Gastroesophageal sphincter (tissue), 4 donors: ENCODE measurements around the gene GABBR2. TPM values are rescaled to one million over a fixed set of nuclear protein-coding genes. Genes with fewer than 3 reads are reported as not detected.

Experiments
- ATAC-seq: fragments of 150-250 bp; one replicate; pipeline ENCODE4 v1.9.1; 2016; ENCODE audit warnings: mild to moderate bottlenecking, moderate library complexity
- H3K27ac ChIP-seq, 4 donors: fragments of 200-600 bp; sonication (generic) in 3 of 4; 1 replicate in 3 of 4; 2 replicates in 1 of 4; pipeline ENCODE4 v1.5.1; 2016 to 2019
- H3K27me3 ChIP-seq: fragments of 200-600 bp; sonication (generic); one replicate; pipeline ENCODE4 v1.5.1; 2019
- H3K36me3 ChIP-seq, 2 donors: fragments of 200-600 bp; sonication (generic); one replicate each; pipeline ENCODE4 v1.5.1; 2019; ENCODE audit warnings: control low read depth in 1 of 2
- H3K4me1 ChIP-seq, 3 donors: fragments of 200-600 bp; sonication (generic); 1 replicate in 2 of 3; 2 replicates in 1 of 3; pipeline ENCODE4 v1.5.1; 2016 to 2019; ENCODE audit warnings: control low read depth in 2 of 3
- H3K4me3 ChIP-seq, 2 donors: fragments of 200-600 bp; sonication (generic); one replicate each; pipeline ENCODE4 v1.5.1; 2019; ENCODE audit warnings: mild to moderate bottlenecking in 1 of 2, moderate library complexity in 1 of 2
- H3K9me3 ChIP-seq, 3 donors: fragments of 200-600 bp; sonication (generic); one replicate each; pipeline ENCODE4 v1.5.1; 2017 to 2019; ENCODE audit warnings: control low read depth in 2 of 3
- EP300 ChIP-seq: sonication (generic); formaldehyde crosslinking; IDR thresholded peaks from one replicate; pipeline ENCODE4 v1.6.1; 2017; ENCODE audit warnings: antibody characterized with exemption, mild to moderate bottlenecking
- POLR2A ChIP-seq, 2 donors: fragments of 450-650 bp; IDR thresholded peaks; one replicate each; pipeline ENCODE4 v1.6.1; 2017; ENCODE audit warnings: antibody characterized with exemption in 2 of 2, mild to moderate bottlenecking in 2 of 2, moderate library complexity in 1 of 2
- POLR2AphosphoS5 ChIP-seq: sonication (generic); formaldehyde crosslinking; IDR thresholded peaks from one replicate; pipeline ENCODE4 v1.6.1; 2017; ENCODE audit warnings: antibody characterized with exemption
- WGBS, 2 donors: methylation state at CpG; one replicate each; pipeline ENCODE4 v1.1.5; 2018; ENCODE audit warnings: low coverage in 1 of 2; 5-methylcytosine and 5-hydroxymethylcytosine counted together
- total RNA-seq, 4 donors: library from RNA; depleted of rRNA; stranded (reverse); fragments of >200 nt; gene quantifications; one replicate each; pipeline ENCODE4 v1.1.0, GENCODE V29; 2016
- TF ChIP-seq, protein P1 (sequence below), 4 experiments: fragments of 200-600 bp in 2 of 4; fragments of 450-650 bp in 2 of 4; sonication (generic) in 1 of 4; IDR thresholded peaks; one replicate each; pipeline ENCODE4 v1.5.1; 2017 to 2019; ENCODE audit warnings: antibody characterized with exemption in 4 of 4, mild to moderate bottlenecking in 2 of 4, moderate library complexity in 2 of 4

The GABBR2 gene
- total RNA-seq, 4 donors from 2014 or later = 0.04 to 0.25 TPM; not detected in 2

DNA sequence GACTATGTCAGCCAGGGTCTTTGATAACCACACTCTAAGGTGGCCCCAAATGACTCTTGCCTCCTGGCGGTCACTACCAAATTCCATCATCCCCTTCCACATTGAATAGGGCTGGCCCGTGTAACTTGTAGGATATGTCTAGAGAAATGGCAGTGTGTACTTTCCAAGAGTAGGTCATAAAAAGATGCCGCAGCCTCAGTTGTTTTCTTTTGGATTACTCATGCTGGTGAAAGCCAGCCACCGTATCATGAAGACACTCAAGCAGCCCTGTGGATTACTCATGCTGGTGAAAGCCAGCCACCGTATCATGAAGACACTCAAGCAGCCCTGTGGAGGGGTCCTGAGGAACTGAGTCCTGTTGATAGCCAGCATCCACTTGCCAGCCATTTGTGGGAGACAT, 281.2 kb downstream of the GABBR2 start:
- Histone ChIP-seq H3K4me1 (no peaks in the 10 kb centered on the region), H3K9me3 (no peaks in the 10 kb centered on the region), H3K4me3 (no peak overlapping the region), H3K36me3 (no peaks in the 10 kb centered on the region), H3K27ac (no peak overlapping the region), H3K27me3 (no peaks in the 10 kb centered on the region)
- 79 to 92% methylated on average over 4 of the region's 5 CpGs for WGBS, 2 donors
- TF ChIP-seq, protein P1, sequence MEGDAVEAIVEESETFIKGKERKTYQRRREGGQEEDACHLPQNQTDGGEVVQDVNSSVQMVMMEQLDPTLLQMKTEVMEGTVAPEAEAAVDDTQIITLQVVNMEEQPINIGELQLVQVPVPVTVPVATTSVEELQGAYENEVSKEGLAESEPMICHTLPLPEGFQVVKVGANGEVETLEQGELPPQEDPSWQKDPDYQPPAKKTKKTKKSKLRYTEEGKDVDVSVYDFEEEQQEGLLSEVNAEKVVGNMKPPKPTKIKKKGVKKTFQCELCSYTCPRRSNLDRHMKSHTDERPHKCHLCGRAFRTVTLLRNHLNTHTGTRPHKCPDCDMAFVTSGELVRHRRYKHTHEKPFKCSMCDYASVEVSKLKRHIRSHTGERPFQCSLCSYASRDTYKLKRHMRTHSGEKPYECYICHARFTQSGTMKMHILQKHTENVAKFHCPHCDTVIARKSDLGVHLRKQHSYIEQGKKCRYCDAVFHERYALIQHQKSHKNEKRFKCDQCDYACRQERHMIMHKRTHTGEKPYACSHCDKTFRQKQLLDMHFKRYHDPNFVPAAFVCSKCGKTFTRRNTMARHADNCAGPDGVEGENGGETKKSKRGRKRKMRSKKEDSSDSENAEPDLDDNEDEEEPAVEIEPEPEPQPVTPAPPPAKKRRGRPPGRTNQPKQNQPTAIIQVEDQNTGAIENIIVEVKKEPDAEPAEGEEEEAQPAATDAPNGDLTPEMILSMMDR (IDR thresholded peaks at IDR 0.05) = no peak
- TF ChIP-seq POLR2AphosphoS5 = no peak
- no peak for TF ChIP-seq EP300
- no peak for ATAC-seq

DNA sequence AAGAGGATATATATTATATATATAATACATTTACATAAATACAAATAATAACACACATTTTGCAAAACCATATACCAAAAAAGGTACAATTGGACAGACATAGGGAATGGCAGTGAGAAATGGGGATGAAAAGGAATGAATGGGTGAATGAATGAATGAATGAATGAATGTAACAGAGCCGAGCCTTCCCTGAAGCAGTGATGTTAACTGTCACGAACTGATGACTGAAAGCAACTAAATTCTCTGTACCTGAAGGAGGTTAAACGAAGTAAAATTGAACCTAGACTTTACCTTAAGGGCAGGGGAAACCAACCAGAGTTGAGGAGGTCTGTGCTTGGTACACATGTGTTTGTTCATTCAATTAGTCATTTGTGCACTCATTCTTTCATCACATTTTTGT, 283.7 kb downstream of the GABBR2 start:
- WGBS, 2 donors = 76 to 86% methylated on average over 3 of the region's 3 CpGs
- TF ChIP-seq POLR2AphosphoS5 = no peak
- TF ChIP-seq, protein P1 (IDR thresholded peaks at IDR 0.05) = no peak
- TF ChIP-seq EP300 = no peak
- TF ChIP-seq POLR2A (IDR thresholded peaks at IDR 0.05) = no peak

DNA sequence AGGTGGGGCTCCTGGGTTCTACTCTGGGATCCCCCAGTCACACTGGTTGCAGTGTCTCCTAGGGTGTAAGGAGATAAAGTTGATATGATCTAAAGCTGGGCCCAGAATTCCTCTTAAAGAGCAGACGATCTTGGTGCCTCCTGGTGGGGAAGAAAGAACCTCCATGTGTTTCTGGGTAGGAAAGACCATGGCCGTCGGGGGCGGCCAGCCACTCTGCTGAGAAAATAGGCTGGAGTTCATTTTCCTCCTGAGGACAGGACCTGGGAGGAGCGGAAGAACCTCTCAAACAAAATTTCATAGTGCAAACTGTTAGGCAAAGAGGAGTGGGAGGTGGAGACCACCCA, 289.5 kb downstream of the GABBR2 start:
- Histone ChIP-seq H3K4me1 (no peaks in the 10 kb centered on the region), H3K36me3 (no peaks in the 10 kb centered on the region), H3K9me3 (peaks cover 0 to 13% (median 0%) of the 10 kb centered on the region in 3 donors), H3K4me3 (no peak overlapping the region), H3K27me3 (peaks cover 8% of the 10 kb centered on the region), H3K27ac (no peak overlapping the region)
- WGBS, 2 donors = 55 to 68% methylated on average over 2 to 5 of the region's 5 CpGs
- TF ChIP-seq POLR2AphosphoS5 = no peak
- no peak for ATAC-seq

More for the DNA sequence above, 283.7 kb downstream of the GABBR2 start:
- no peaks in the 10 kb centered on the region for H3K9me3 ChIP-seq
- H3K27ac ChIP-seq = no peak overlapping the region
- H3K4me3 ChIP-seq = no peak overlapping the region
- H3K36me3 ChIP-seq = no peaks in the 10 kb centered on the region
- no peak for ATAC-seq
- no peaks in the 10 kb centered on the region for H3K27me3 ChIP-seq
- H3K4me1 ChIP-seq = no peaks in the 10 kb centered on the region

DNA sequence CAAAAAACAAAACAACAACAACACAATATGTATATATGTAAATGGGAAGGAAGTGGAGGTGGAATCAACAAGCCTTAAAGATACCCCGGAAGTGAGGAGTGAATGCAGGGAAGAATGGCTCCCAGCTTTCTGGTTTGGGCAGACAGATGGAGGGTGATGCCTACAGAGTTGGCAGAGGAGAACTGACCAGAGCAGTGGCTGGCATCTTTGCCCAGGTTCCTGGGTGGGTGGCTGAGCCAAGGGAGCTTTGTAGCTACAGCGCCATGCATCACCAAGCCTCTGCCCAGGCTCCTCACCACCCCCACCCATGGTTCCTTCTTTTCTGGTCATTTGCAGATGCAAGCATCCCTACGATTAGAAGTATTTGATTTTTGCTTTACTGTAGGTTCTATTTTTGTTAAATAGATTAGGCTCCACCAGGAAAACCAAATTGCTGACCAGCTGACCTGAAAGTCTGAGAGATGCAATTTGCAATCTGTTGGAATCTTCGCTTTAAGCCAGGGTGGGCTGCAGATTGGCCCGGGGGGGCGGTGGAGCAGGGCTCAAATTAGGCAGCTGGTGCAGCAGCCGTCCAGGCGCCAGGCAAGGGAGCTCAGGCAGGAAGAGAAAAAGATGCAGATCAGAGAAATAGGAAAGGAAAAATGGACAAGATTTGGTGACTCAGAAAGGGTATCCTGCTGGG, 290.0 kb downstream of the GABBR2 start:
- 78 to 85% methylated on average over 5 to 7 of the region's 8 CpGs for WGBS, 2 donors
- H3K9me3 ChIP-seq = peaks cover 0 to 13% (median 0%) of the 10 kb centered on the region in 3 donors
- no peaks in the 10 kb centered on the region for H3K36me3 ChIP-seq
- no peak overlapping the region for H3K27ac ChIP-seq
- H3K27me3 ChIP-seq = peaks cover 8% of the 10 kb centered on the region
- TF ChIP-seq EP300 = no peak
- TF ChIP-seq, protein P1 (IDR thresholded peaks at IDR 0.05) = no peak
- no peak for TF ChIP-seq POLR2A (IDR thresholded peaks at IDR 0.05)
- TF ChIP-seq POLR2AphosphoS5 = no peak
- ATAC-seq = no peak
- no peak overlapping the region for H3K4me3 ChIP-seq
- H3K4me1 ChIP-seq = no peaks in the 10 kb centered on the region

DNA sequence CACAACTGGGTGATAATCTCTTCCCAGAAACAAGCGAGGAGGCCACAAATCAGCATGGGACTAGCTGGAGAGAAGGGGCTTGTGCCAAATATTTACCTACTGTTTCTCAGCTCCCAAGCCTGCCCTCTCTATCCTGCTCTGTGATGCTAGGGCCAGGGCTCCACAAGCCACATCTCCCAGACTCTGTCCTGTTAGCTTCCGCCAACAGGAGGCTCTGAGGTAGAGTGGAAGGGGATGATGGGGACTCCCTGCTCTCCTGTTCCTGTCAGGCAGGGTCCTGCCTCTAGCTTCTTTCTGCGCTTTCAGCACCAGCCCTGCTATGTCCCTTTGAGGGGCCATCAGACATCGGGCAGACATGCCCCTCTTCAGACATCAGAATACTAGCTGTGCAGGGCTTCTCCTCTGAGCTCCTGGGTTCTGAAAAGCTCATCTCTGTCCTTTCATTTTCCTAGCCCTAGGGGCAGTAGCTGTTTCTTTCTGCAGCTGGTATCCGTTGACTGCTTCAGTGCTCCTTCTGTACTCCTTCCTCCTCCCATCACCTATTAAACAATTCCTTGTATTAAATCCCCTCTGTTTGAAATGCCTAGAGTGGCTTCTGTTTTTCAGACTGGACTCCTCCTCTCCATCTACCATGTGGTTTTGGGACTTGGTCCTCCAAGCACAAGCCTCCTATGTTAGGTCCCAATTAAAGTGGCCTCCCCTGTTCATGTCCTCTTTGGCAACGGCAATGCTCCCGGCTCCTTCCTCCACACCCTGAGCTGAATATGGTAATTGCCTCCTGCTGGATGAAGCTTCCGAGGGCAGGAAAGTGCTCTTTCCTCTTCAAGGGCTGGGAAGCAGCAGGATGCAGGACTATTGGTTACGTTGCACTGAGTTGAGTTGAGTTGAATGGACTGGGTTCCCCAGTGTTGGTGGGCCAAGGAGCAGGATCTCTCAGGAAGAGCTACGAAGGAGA, 292.2 kb downstream of the GABBR2 start:
- H3K4me3 ChIP-seq = no peak overlapping the region
- no peak overlapping the region for H3K27ac ChIP-seq
- no peaks in the 10 kb centered on the region for H3K36me3 ChIP-seq
- H3K9me3 ChIP-seq = peaks cover 0 to 13% (median 0%) of the 10 kb centered on the region in 3 donors
- TF ChIP-seq POLR2AphosphoS5 (no peak), EP300 (no peak)
- TF ChIP-seq, protein P1 (IDR thresholded peaks at IDR 0.05) = no peak
- ATAC-seq = no peak
- no peaks in the 10 kb centered on the region for H3K4me1 ChIP-seq
- 64 to 89% methylated on average over 3 to 5 of the region's 10 CpGs for WGBS, 2 donors
- peaks cover 8% of the 10 kb centered on the region for H3K27me3 ChIP-seq
